ENCODE measurements around the gene LDHAL6B. TPM values are rescaled to one million over a fixed set of nuclear protein-coding genes. Genes with fewer than 3 reads are reported as not detected.

Gene LDHAL6B
- total and polyA plus RNA-seq, 2 of the 8 experiments (the other 6 are each of a cell fraction or from before 2014, with no cell fraction given): not detected

GRCh38 chr15:59174835-59175831, 31.5 kb upstream of the LDHAL6B start (continued):
- TF ChIP-seq PHF8 (conservative IDR thresholded peaks at IDR 0.05; ENCODE audit: low read depth, low read length) (no peak), RFX5 (IDR thresholded peaks at IDR 0.05; ENCODE audit: borderline replicate concordance, low read depth, low read length) (no peak), TCF12 (IDR thresholded peaks at IDR 0.05; ENCODE audit: low read depth, low read length) (no peak), CHD7 (IDR thresholded peaks at IDR 0.05; ENCODE audit: insufficient replicate concordance, low read length) (no peak), CBX8 (IDR thresholded peaks at IDR 0.05; ENCODE audit: borderline replicate concordance, low read depth, low read length) (no peak), TAF1 (IDR thresholded peaks at IDR 0.05; ENCODE audit: low read depth, low read length) (no peak), EP300 (IDR thresholded peaks at IDR 0.05; ENCODE audit: borderline replicate concordance in 1 of 2, low read depth in 2 of 2, low read length in 2 of 2) (no peak), SIN3A (conservative IDR thresholded peaks at IDR 0.05 in 1 of 2, IDR thresholded peaks at IDR 0.05 in 1 of 2; ENCODE audit: low read depth in 1 of 2, low read length in 2 of 2) (0 out of 4 replicates have a peak, but pooled peaks of 1 of the 2 experiments have one; percentile 46)

Data from H1 (cell line).